H1 (cell line): Measurements from ENCODE around the gene LHCGR. TPM values are rescaled to one million over a fixed set of nuclear protein-coding genes. Genes with fewer than 3 reads are reported as not detected.

Experiments
- CTCF ChIA-PET: fragments of 300-600 bp; sonication (Branson Sonifier 250); formaldehyde crosslinking; loops from one replicate; lab custom pipeline; 2021; ENCODE audit not compliant: partially characterized antibody; lab: Charles Lee
- POLR2A ChIA-PET: fragments of 300-600 bp; sonication (Branson Sonifier 250); formaldehyde crosslinking; loops from one replicate; lab custom pipeline; 2021; ENCODE audit warnings: inconsistent platforms; ENCODE audit not compliant: partially characterized antibody; lab: Charles Lee
- DNase-seq, 2 experiments: peaks; one replicate each; pipeline versions ENCODE4 v3.0.0 to v3.0.0-alpha.2; 2010 to 2022; ENCODE audit warnings: low spot score in 2 of 2, low read depth in 1 of 2, mixed read lengths in 1 of 2
- FAIRE-seq: peaks from 2 replicates; lab custom pipeline; 2011; peaks lifted over from hg19 to GRCh38; lab: Jason Lieb, UNC
- H2AFZ ChIP-seq: 2 replicates; pipeline ENCODE4 v1.8.1; 2012; ENCODE audit warnings: low read length, inconsistent platforms
- H2AK5ac ChIP-seq: 2 replicates; pipeline ENCODE4 v1.6.1; 2013; ENCODE audit warnings: low read depth, low read length
- H2BK120ac ChIP-seq: replicated peaks from 2 replicates; pipeline ENCODE3; 2013; ENCODE audit warnings: low read depth, low read length, inconsistent platforms
- H2BK12ac ChIP-seq: 2 replicates; pipeline ENCODE4 v1.6.1; 2013; ENCODE audit warnings: low read depth, low read length
- H2BK15ac ChIP-seq: 2 replicates; pipeline ENCODE4 v1.6.1; 2013; ENCODE audit warnings: low read length
- H2BK20ac ChIP-seq: 2 replicates; pipeline ENCODE4 v1.6.1; 2013; ENCODE audit warnings: low read length
- H2BK5ac ChIP-seq: 2 replicates; pipeline ENCODE4 v1.6.1; 2013; ENCODE audit warnings: low read depth, low read length
- H3K14ac ChIP-seq: 2 replicates; pipeline ENCODE4 v1.6.1; 2013; ENCODE audit warnings: inconsistent platforms; ENCODE audit not compliant: insufficient read length
- H3K18ac ChIP-seq: 2 replicates; pipeline ENCODE4 v1.6.1; 2013; ENCODE audit warnings: low read length; ENCODE audit errors: extremely low read depth
- H3K23ac ChIP-seq: 2 replicates; pipeline ENCODE4 v1.6.1; 2013; ENCODE audit warnings: inconsistent platforms; ENCODE audit not compliant: insufficient read length
- H3K23me2 ChIP-seq: 2 replicates; pipeline ENCODE4 v1.6.1; 2013; ENCODE audit warnings: low read depth, low read length
- H3K27ac ChIP-seq: 2 replicates; pipeline ENCODE4 v1.6.1; 2011; ENCODE audit warnings: low read depth, low read length, inconsistent platforms
- H3K27me3 ChIP-seq, 4 experiments: replicated peaks in 1 of 4; 1 replicate in 1 of 4; 2 replicates in 3 of 4; pipeline versions ENCODE4 v1.6.1 to v1.8.1; 2011 to 2013; ENCODE audit warnings: low read length in 3 of 4, mild to moderate bottlenecking in 3 of 4, inconsistent platforms in 2 of 4, mixed read lengths in 2 of 4, moderate library complexity in 1 of 4; ENCODE audit not compliant: control insufficient read depth in 3 of 4, insufficient read depth in 3 of 4; ENCODE audit errors: extremely low read depth in 1 of 4
- H3K36me3 ChIP-seq, 4 experiments: 2 replicates each; pipeline versions ENCODE4 v1.6.1 to v1.8.1; 2011 to 2013; ENCODE audit warnings: mild to moderate bottlenecking in 4 of 4, low read length in 3 of 4, moderate library complexity in 2 of 4, control low read depth in 1 of 4, inconsistent platforms in 1 of 4; ENCODE audit not compliant: insufficient read depth in 4 of 4, control insufficient read depth in 2 of 4
- H3K4ac ChIP-seq: replicated peaks from 2 replicates; pipeline ENCODE3; 2013; ENCODE audit warnings: low read length, low read depth, mixed read lengths, inconsistent platforms; ENCODE audit not compliant: insufficient read length
- H3K4me1 ChIP-seq, 4 experiments: replicated peaks in 1 of 4; 1 replicate in 1 of 4; 2 replicates in 3 of 4; pipeline versions ENCODE4 v1.6.1 to v1.8.1; 2011 to 2013; ENCODE audit warnings: low read length in 3 of 4, inconsistent platforms in 2 of 4, mixed read lengths in 1 of 4; ENCODE audit not compliant: insufficient read depth in 4 of 4, control insufficient read depth in 3 of 4
- H3K4me2 ChIP-seq, 2 experiments: 2 replicates each; pipeline versions ENCODE4 v1.6.1 to v1.8.1; 2011 to 2013; ENCODE audit warnings: low read depth in 2 of 2, low read length in 2 of 2, control low read depth in 1 of 2, inconsistent platforms in 1 of 2, mild to moderate bottlenecking in 1 of 2; ENCODE audit not compliant: insufficient read depth in 1 of 2
- H3K4me3 ChIP-seq, 4 experiments: fragments of 200-600, 300-600 bp in 1 of 4; sonication (generic), shearing (Covaris generic), sonication (Bioruptor Twin) in 1 of 4; 2 replicates each; pipeline versions ENCODE4 v1.5.1 to v1.8.1; 2011 to 2016; ENCODE audit warnings: low read length in 4 of 4, low read depth in 3 of 4, control low read depth in 2 of 4, inconsistent platforms in 2 of 4, mild to moderate bottlenecking in 2 of 4, mixed read lengths in 1 of 4, moderate library complexity in 1 of 4; ENCODE audit not compliant: insufficient read depth in 2 of 4; ENCODE audit errors: extremely low read depth in 1 of 4
- H3K56ac ChIP-seq: replicated peaks from 2 replicates; pipeline ENCODE3; 2013; ENCODE audit warnings: low read depth, mild to moderate bottlenecking, mixed read lengths, low read length, inconsistent platforms; ENCODE audit not compliant: insufficient read length
- H3K79me1 ChIP-seq: 2 replicates; pipeline ENCODE4 v1.6.1; 2013; ENCODE audit warnings: low read depth, low read length, control low read depth
- H3K79me2 ChIP-seq, 2 experiments: 2 replicates each; pipeline versions ENCODE4 v1.6.1 to v1.8.1; 2012 to 2013; ENCODE audit warnings: low read length in 2 of 2, mild to moderate bottlenecking in 2 of 2, inconsistent platforms in 1 of 2; ENCODE audit not compliant: insufficient read depth in 2 of 2, control insufficient read depth in 1 of 2
- H3K9ac ChIP-seq, 4 experiments: replicated peaks in 1 of 4; 1 replicate in 1 of 4; 2 replicates in 3 of 4; pipeline versions ENCODE4 v1.6.1 to v1.8.1; 2011 to 2013; ENCODE audit warnings: low read depth in 3 of 4, low read length in 3 of 4, control low read depth in 2 of 4, mild to moderate bottlenecking in 2 of 4, moderate library complexity in 2 of 4, inconsistent platforms in 1 of 4; ENCODE audit errors: extremely low read depth in 1 of 4
- H3K9me3 ChIP-seq, 2 experiments: 2 replicates each; pipeline versions ENCODE4 v1.6.1 to v1.8.1; 2012 to 2013; ENCODE audit warnings: mild to moderate bottlenecking in 2 of 2, moderate library complexity in 2 of 2, control low read depth in 1 of 2, inconsistent platforms in 1 of 2, low read depth in 1 of 2, low read length in 1 of 2, mixed read lengths in 1 of 2; ENCODE audit not compliant: insufficient read depth in 2 of 2
- H4K20me1 ChIP-seq, 2 experiments: replicated peaks in 1 of 2; 2 replicates each; pipeline versions ENCODE3 to v1.8.1; 2011 to 2013; ENCODE audit warnings: inconsistent platforms in 2 of 2, low read length in 2 of 2, mild to moderate bottlenecking in 1 of 2; ENCODE audit not compliant: insufficient read depth in 2 of 2, control insufficient read depth in 1 of 2
- H4K5ac ChIP-seq: 2 replicates; pipeline ENCODE4 v1.6.1; 2013; ENCODE audit warnings: low read length, low read depth, mixed read lengths, inconsistent platforms; ENCODE audit not compliant: insufficient read length
- H4K8ac ChIP-seq: 2 replicates; pipeline ENCODE4 v1.8.0; 2013; ENCODE audit warnings: mild to moderate bottlenecking, moderate library complexity, low read length, inconsistent platforms; ENCODE audit not compliant: insufficient read depth; ENCODE audit errors: extremely low read depth
- H4K91ac ChIP-seq: replicated peaks from 2 replicates; pipeline ENCODE3; 2013; ENCODE audit warnings: low read length, mixed read lengths, inconsistent platforms; ENCODE audit not compliant: insufficient read length
- ASH2L ChIP-seq: fragments of 200-600, 300-600 bp; sonication (generic); IDR thresholded peaks from one replicate; pipeline ENCODE4 v1.7.1; 2017; ENCODE audit warnings: low read length
- BCL11A ChIP-seq, 2 experiments: IDR thresholded peaks; one replicate each; pipeline ENCODE4 v1.6.1; 2011; ENCODE audit warnings: low read depth in 2 of 2, low read length in 2 of 2, mild to moderate bottlenecking in 2 of 2
- SIX5 ChIP-seq: IDR thresholded peaks from 2 replicates; pipeline ENCODE4 v1.6.1; 2011; ENCODE audit warnings: mild to moderate bottlenecking, low read depth, low read length
- WGBS, 2 experiments: shearing (Covaris generic) in 1 of 2; methylation state at CpG; one replicate each; pipeline versions ENCODE4 v1.1.6 to v1.1.7; 2013 to 2015; ENCODE audit warnings: low lambda C conversion rate in 2 of 2, mixed read lengths in 2 of 2, inconsistent platforms in 1 of 2, low coverage in 1 of 2, missing lambda C conversion rate in 1 of 2; ENCODE audit not compliant: insufficient replicate concordance in 2 of 2, insufficient coverage in 1 of 2, insufficient read length in 1 of 2; ENCODE audit errors: extremely low coverage in 1 of 2, missing lambda C conversion rate in 1 of 2; 5-methylcytosine and 5-hydroxymethylcytosine counted together
- polyA plus RNA-seq, 7 experiments: library from polyadenylated mRNA; depleted of rRNA in 3 of 7; stranded (reverse) in 5 of 7; unstranded in 2 of 7; fragments of >200 nt in 5 of 7; fragments of 200-250 nt in 2 of 7; gene quantifications; 1 replicate in 5 of 7; 2 replicates in 1 of 7; 4 replicates in 1 of 7; pipeline versions ENCODE4 v1.2.1 to v1.2.3, GENCODE V29; 2011 to 2013; ENCODE audit warnings: missing spikeins in 2 of 7, mixed read lengths in 2 of 7
- total RNA-seq: library from RNA; stranded (reverse); fragmentation: NEBNext Ultra II Directional; extraction: Animal tissue kit (Norgen Biotek cat#: 25700); gene quantifications from 2 replicates; pipeline ENCODE4 v1.2.1, GENCODE V29; 2021

The LHCGR gene
- total and polyA plus RNA-seq, 2 of the 8 experiments (the other 6 are each of a cell fraction or from before 2014, with no cell fraction given): 0.30 to 0.73 TPM

DNA sequence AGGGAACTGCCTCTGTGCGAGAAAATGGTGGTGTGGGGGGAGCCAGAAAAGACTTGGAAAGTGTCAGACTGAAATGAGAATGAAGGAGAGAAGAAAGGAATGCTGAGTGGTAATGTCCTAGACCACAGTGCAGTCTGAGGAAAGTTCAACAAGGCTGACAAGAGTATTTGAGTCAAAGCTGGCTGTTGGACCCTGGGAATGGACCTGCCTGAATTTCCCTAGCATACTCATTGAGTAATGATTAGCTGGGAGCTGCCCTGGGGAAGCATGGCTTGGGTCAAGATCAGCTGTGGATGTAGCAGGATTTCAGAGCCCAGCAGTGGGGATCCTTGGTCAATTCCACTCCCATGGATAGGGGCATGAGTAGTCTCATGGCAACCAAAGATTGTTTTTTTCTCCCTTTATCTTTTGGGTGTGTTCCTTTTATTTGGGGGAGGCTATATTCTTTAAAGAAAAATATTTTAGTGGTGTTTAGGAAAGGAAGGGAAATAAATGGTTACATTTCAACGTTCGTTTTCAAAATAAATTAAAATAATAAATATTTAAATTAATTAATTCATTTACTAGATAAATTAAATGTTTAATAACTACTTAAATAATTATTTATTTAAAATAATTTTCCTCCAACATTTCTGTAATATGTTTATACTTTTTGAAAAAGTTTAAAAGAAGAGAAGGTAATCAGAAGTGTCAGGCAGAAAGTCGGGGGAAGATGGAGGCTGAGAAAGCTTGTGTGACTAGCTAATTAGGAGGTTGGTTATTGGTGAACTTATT lies 15.9 kb upstream of the LHCGR start:
- no peaks in the 10 kb centered on the region for H3K36me3 ChIP-seq
- H3K23ac ChIP-seq: no peak overlapping the region
- H2BK20ac ChIP-seq: no peak overlapping the region
- no peak overlapping the region for H3K14ac ChIP-seq
- H3K9me3 ChIP-seq: no peaks in the 10 kb centered on the region
- H2BK120ac ChIP-seq: no peak overlapping the region
- no peak overlapping the region for H4K8ac ChIP-seq
- H3K27ac ChIP-seq: no peak overlapping the region
- no peaks in the 10 kb centered on the region for H3K23me2 ChIP-seq
- H2BK12ac ChIP-seq: no peak overlapping the region
- no peak overlapping the region for H2BK5ac ChIP-seq
- no peaks in the 10 kb centered on the region for H4K20me1 ChIP-seq
- 92% methylated on average over 4 of the region's 4 CpGs; no CpG with 5 or more reads in 1 of the 2 experiments for WGBS, 2 experiments
- no peak overlapping the region for H2BK15ac ChIP-seq
- H4K91ac ChIP-seq: no peak overlapping the region
- H3K18ac ChIP-seq: no peak overlapping the region
- DNase-seq (no peak), FAIRE-seq (no peak)
- no peaks in the 10 kb centered on the region for H3K27me3 ChIP-seq
- H3K4ac ChIP-seq: no peak overlapping the region
- ChIA-PET CTCF (interaction anchor here (0.6 kb wide), 2 partner anchors 8 to 527 kb away, joined by 3 read pairs; no protein-coding TSS in a partner anchor), POLR2A (no interaction called here)
- no peaks in the 10 kb centered on the region for H3K79me1 ChIP-seq
- H3K9ac ChIP-seq: no peak overlapping the region
- H3K4me3 ChIP-seq: no peak overlapping the region
- H3K79me2 ChIP-seq: no peaks in the 10 kb centered on the region
- no peak overlapping the region for H3K4me2 ChIP-seq
- H3K56ac ChIP-seq: no peak overlapping the region
- peaks cover 0 to 9% (median 4%) of the 10 kb centered on the region in 4 experiments; a peak in 4 of 7 replicates for H3K4me1 ChIP-seq
- TF ChIP-seq ASH2L (no peak), BCL11A (IDR thresholded peaks at IDR 0.05; ENCODE audit: low read depth in 2 of 2, low read length in 2 of 2) (no peak), SIX5 (no peak)
- no peak overlapping the region for H4K5ac ChIP-seq
- H2AFZ ChIP-seq: 0 out of 2 replicates have a peak overlapping the region, but pooled peaks have one; percentile 24
- no peak overlapping the region for H2AK5ac ChIP-seq
